Neural progenitor cell (in vitro differentiated cells): ENCODE measurements around the gene AHCY. TPM values are rescaled to one million over a fixed set of nuclear protein-coding genes. Genes with fewer than 3 reads are reported as not detected.

Experiments used
- DNase-seq: peaks from one replicate; pipeline ENCODE4 v3.0.0-alpha.2; 2016; ENCODE audit warnings: low spot score
- H2AFZ ChIP-seq: fragments of 200-600 bp; sonication (generic); replicated peaks from 2 replicates; pipeline ENCODE4 v1.6.1; 2016; ENCODE audit warnings: antibody characterized with exemption
- H3F3A ChIP-seq: fragments of 200-600 bp; sonication (generic); 2 replicates; pipeline ENCODE4 v1.6.1; 2016; ENCODE audit warnings: antibody characterized with exemption, low read depth
- H3K27ac ChIP-seq: fragments of 200-600 bp; sonication (generic); 2 replicates; pipeline ENCODE4 v1.5.1; 2016; ENCODE audit warnings: mild to moderate bottlenecking
- H3K27me3 ChIP-seq: fragments of 200-600 bp; sonication (generic); 2 replicates; pipeline ENCODE4 v1.6.1; 2016; ENCODE audit warnings: mild to moderate bottlenecking, moderate library complexity
- H3K36me3 ChIP-seq: fragments of 200-600 bp; sonication (generic); 2 replicates; pipeline ENCODE4 v1.5.1; 2016
- H3K4me1 ChIP-seq: fragments of 200-600 bp; sonication (generic); 2 replicates; pipeline ENCODE4 v1.6.1; 2016; ENCODE audit warnings: mixed run types
- H3K4me2 ChIP-seq: fragments of 200-600 bp; sonication (generic); 2 replicates; pipeline ENCODE4 v1.6.1; 2016
- H3K4me3 ChIP-seq: fragments of 200-600 bp; sonication (generic); 2 replicates; pipeline ENCODE4 v1.5.1; 2016
- H3K79me2 ChIP-seq: fragments of 200-600 bp; sonication (generic); 2 replicates; pipeline ENCODE4 v1.6.1; 2016; ENCODE audit warnings: low read depth
- H3K9ac ChIP-seq: fragments of 200-600 bp; sonication (generic); 2 replicates; pipeline ENCODE4 v1.6.1; 2016
- H3K9me3 ChIP-seq: fragments of 200-600 bp; sonication (generic); 2 replicates; pipeline ENCODE4 v1.5.1; 2016; ENCODE audit warnings: low read depth
- H4K20me1 ChIP-seq: fragments of 200-600 bp; sonication (generic); 2 replicates; pipeline ENCODE4 v1.6.1; 2016; ENCODE audit warnings: low read depth
- H3K27ac Mint-ChIP-seq: 3 replicates; pipeline ENCODE4 v1.8.0; 2021; ENCODE audit warnings: mixed read lengths
- H3K27me3 Mint-ChIP-seq: 2 replicates; pipeline ENCODE4 v1.8.0; 2022; ENCODE audit warnings: low read depth, mild to moderate bottlenecking, inconsistent platforms, moderate library complexity, mixed read lengths; ENCODE audit not compliant: insufficient read depth
- H3K36me3 Mint-ChIP-seq: 3 replicates; pipeline ENCODE4 v1.8.0; 2021; ENCODE audit warnings: mixed read lengths
- H3K4me1 Mint-ChIP-seq: 3 replicates; pipeline ENCODE4 v1.8.0; 2021; ENCODE audit warnings: mixed read lengths
- H3K4me3 Mint-ChIP-seq: 3 replicates; pipeline ENCODE4 v1.8.0; 2021; ENCODE audit warnings: mild to moderate bottlenecking, moderate library complexity, mixed read lengths
- H3K9me3 Mint-ChIP-seq: 3 replicates; pipeline ENCODE4 v1.8.0; 2020; ENCODE audit warnings: mixed read lengths
- CTCF ChIP-seq: fragments of 200-600 bp; sonication (generic); IDR thresholded peaks from 2 replicates; pipeline ENCODE4 v1.5.1; 2017; ENCODE audit warnings: antibody characterized with exemption, mild to moderate bottlenecking
- EZH2 ChIP-seq: fragments of 200-600 bp; sonication (generic); IDR thresholded peaks from 2 replicates; pipeline ENCODE4 v1.6.1; 2017; ENCODE audit warnings: antibody characterized with exemption, mild to moderate bottlenecking, moderate library complexity
- EZH2phosphoT487 ChIP-seq: fragments of 200-600 bp; sonication (generic); IDR thresholded peaks from 2 replicates; pipeline ENCODE4 v1.6.1; 2017; ENCODE audit warnings: antibody characterized with exemption
- total RNA-seq: library from RNA; depleted of rRNA; stranded (reverse); fragments of >200 nt; gene quantifications from 2 replicates; pipeline ENCODE4 v1.2.3, GENCODE V29; 2015; ENCODE audit warnings: low replicate concordance

AHCY gene
- total RNA-seq, 1 donor from 2014 or later, result 184 TPM

GRCh38 chr20:34309691-34310090 lies 6.5 kb upstream of the AHCY start:
- Mint-ChIP-seq H3K36me3 (no peaks in the 10 kb centered on the region), H3K27ac (no peak overlapping the region), H3K27me3 (peaks cover 15% of the 10 kb centered on the region), H3K4me3 (no peak overlapping the region), H3K9me3 (no peaks in the 10 kb centered on the region), H3K4me1 (peaks cover 20% of the 10 kb centered on the region)
- Histone ChIP-seq H3K4me2 (no peak overlapping the region), H3K9ac (no peak overlapping the region), H4K20me1 (peaks cover 3% of the 10 kb centered on the region), H3K36me3 (no peaks in the 10 kb centered on the region), H3K27ac (no peak overlapping the region), H3K4me1 (peaks cover 10% of the 10 kb centered on the region), H3F3A (peaks cover 22% of the 10 kb centered on the region), H3K27me3 (peaks cover 16% of the 10 kb centered on the region), H3K79me2 (no peaks in the 10 kb centered on the region), H2AFZ (no peak overlapping the region), H3K9me3 (no peaks in the 10 kb centered on the region), H3K4me3 (no peak overlapping the region)
- no peak for DNase-seq
- TF ChIP-seq EZH2 (no peak), CTCF (no peak), EZH2phosphoT487 (no peak)

- Histone ChIP-seq H3K79me2 (peaks cover 22% of the 10 kb centered on the region), H4K20me1 (no peaks in the 10 kb centered on the region), H3F3A (peaks cover 16% of the 10 kb centered on the region), H3K4me1 (peaks cover 9% of the 10 kb centered on the region), H3K9ac (no peak overlapping the region), H2AFZ (no peak overlapping the region), H3K36me3 (no peaks in the 10 kb centered on the region), H3K27ac (no peak overlapping the region), H3K4me3 (no peak overlapping the region), H3K9me3 (no peaks in the 10 kb centered on the region), H3K27me3 (no peaks in the 10 kb centered on the region), H3K4me2 (no peak overlapping the region)
- Mint-ChIP-seq H3K27me3 (peaks cover 6% of the 10 kb centered on the region), H3K4me1 (peaks cover 17% of the 10 kb centered on the region), H3K4me3 (no peak overlapping the region), H3K9me3 (no peaks in the 10 kb centered on the region), H3K36me3 (peaks cover 6% of the 10 kb centered on the region), H3K27ac (peak overlapping the region; percentile 42)
- DNase-seq, result no peak
- TF ChIP-seq CTCF (no peak), EZH2 (no peak), EZH2phosphoT487 (no peak)
These were observed 2.4 kb upstream of the AHCY start for GRCh38 chr20:34305333-34306230.

- Histone ChIP-seq H3K36me3 (no peaks in the 10 kb centered on the region), H2AFZ (peak overlapping the region; percentile 45), H3K79me2 (peaks cover 53% of the 10 kb centered on the region), H3K4me3 (peak overlapping the region; percentile 74), H4K20me1 (peaks cover 4% of the 10 kb centered on the region), H3K27me3 (no peaks in the 10 kb centered on the region), H3K27ac (no peak overlapping the region), H3K9ac (peak overlapping the region; percentile 75), H3K4me2 (peak overlapping the region; percentile 87), H3F3A (peaks cover 14% of the 10 kb centered on the region), H3K4me1 (peaks cover 9% of the 10 kb centered on the region), H3K9me3 (no peaks in the 10 kb centered on the region)
- Mint-ChIP-seq H3K4me3 (peak overlapping the region; percentile 93), H3K27me3 (peaks cover 2% of the 10 kb centered on the region), H3K36me3 (peaks cover 8% of the 10 kb centered on the region), H3K9me3 (no peaks in the 10 kb centered on the region), H3K27ac (peak overlapping the region; percentile 87), H3K4me1 (peaks cover 17% of the 10 kb centered on the region)
- peak; percentile 6 for DNase-seq
- TF ChIP-seq EZH2phosphoT487 (no peak), EZH2 (no peak), CTCF (peak; percentile 32)
These were observed 838 bp downstream of the AHCY start for GRCh38 chr20:34302312-34302722.
